BLaER1 (cell line): Measurements from ENCODE around the gene SENP8.

Experiments used
- H3K27ac ChIP-seq: shearing (Covaris generic); formaldehyde crosslinking; 2 replicates; pipeline ENCODE4 v1.8.1; 2022
- H3K27me3 ChIP-seq: shearing (Covaris generic); formaldehyde crosslinking; 2 replicates; pipeline ENCODE4 v1.8.1; 2022
- H3K36me3 ChIP-seq: shearing (Covaris generic); formaldehyde crosslinking; 2 replicates; pipeline ENCODE4 v1.8.1; 2022
- H3K4me1 ChIP-seq: shearing (Covaris generic); formaldehyde crosslinking; 2 replicates; pipeline ENCODE4 v1.8.1; 2022
- H3K4me2 ChIP-seq: shearing (Covaris generic); formaldehyde crosslinking; 2 replicates; pipeline ENCODE4 v1.8.1; 2022
- H3K4me3 ChIP-seq: shearing (Covaris generic); formaldehyde crosslinking; 2 replicates; pipeline ENCODE4 v1.8.1; 2022
- H3K9ac ChIP-seq: shearing (Covaris generic); formaldehyde crosslinking; 2 replicates; pipeline ENCODE4 v1.8.1; 2022
- H3K9me3 ChIP-seq: shearing (Covaris generic); formaldehyde crosslinking; 2 replicates; pipeline ENCODE4 v1.8.1; 2022
- H4K20me1 ChIP-seq: shearing (Covaris generic); formaldehyde crosslinking; 2 replicates; pipeline ENCODE4 v1.8.1; 2022
- Cebpa-rat ChIP-seq: shearing (Covaris generic); IDR thresholded peaks from 2 replicates; pipeline ENCODE4 v1.8.1; 2022

The SENP8 gene

DNA sequence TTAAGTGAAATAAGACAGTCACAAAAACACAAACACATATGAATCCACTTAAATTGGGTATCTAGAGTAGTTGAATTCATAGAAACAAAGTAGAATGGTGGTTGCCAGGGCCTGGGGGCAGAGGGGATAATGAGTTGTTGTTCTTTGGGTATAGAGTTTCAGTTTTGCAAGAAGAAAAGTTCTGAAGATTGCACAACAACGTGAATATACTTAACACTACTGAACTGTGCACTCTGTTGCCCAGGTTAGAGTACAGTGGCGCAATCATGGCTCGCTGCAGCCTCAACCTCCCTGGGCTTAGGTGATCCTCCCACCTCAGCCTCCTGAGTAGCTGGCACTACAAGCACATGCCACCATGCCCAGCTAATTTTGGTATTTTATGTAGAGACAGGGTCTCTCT lies 64.5 kb downstream of the SENP8 start:
- TF ChIP-seq Cebpa-rat: peak; percentile 44; the same call in 1 of the 2 replicates
- H3K4me3 ChIP-seq: no peak overlapping the region
- no peaks in the 10 kb centered on the region for H3K36me3 ChIP-seq
- H3K4me2 ChIP-seq: no peak overlapping the region
- no peak overlapping the region for H3K27ac ChIP-seq
- H3K4me1 ChIP-seq: peaks cover 10% of the 10 kb centered on the region; the same call in 1 of the 2 replicates
- H4K20me1 ChIP-seq: no peaks in the 10 kb centered on the region
- H3K9ac ChIP-seq: no peak overlapping the region
- no peaks in the 10 kb centered on the region for H3K9me3 ChIP-seq
- H3K27me3 ChIP-seq: 0 out of 2 replicates have a peak, but pooled peaks cover 3% of the 10 kb centered on the region

- H3K9me3 ChIP-seq: no peaks in the 10 kb centered on the region
- H3K27me3 ChIP-seq: 0 out of 2 replicates have a peak, but pooled peaks cover 3% of the 10 kb centered on the region
- TF ChIP-seq Cebpa-rat: no peak
- no peak overlapping the region for H3K4me2 ChIP-seq
- H3K4me1 ChIP-seq: peaks cover 5% of the 10 kb centered on the region; the same call in 1 of the 2 replicates
- no peak overlapping the region for H3K4me3 ChIP-seq
- no peak overlapping the region for H3K9ac ChIP-seq
- no peaks in the 10 kb centered on the region for H4K20me1 ChIP-seq
- H3K27ac ChIP-seq: no peak overlapping the region
- no peaks in the 10 kb centered on the region for H3K36me3 ChIP-seq
Measured at GRCh38 chr15:72183781-72184164, 65.6 kb downstream of the SENP8 start.

DNA sequence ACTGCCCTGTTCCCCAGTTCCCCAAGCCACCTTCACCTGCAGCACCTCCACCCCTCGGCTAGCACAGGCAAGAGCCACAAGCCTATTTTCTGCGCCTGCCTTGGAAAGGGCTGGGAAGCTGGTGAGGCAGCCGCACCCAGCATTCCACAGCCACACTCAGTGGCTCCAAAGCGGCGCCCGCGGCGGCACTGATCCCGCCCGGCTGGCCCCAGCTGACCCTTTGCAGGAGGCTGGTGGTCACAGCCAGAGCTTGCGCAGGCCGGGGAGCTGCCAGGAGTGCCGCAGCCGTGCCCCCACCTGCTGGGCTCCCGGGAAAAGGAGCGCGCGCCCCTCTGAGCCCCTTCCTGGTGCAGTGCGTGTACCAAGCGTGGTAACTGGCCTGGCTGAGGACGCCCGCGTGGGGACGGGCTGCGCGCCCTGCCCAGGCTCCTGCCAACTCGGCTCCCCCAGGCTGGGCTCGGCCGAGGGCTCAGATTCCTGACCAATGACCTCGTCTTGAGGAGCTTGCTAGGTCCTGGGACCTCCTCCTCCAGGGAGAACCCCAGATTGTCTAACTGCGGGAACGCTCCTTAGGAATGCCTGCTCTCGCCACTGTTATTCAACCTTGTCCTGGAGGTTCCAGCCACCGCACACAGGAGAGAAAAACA lies 66.1 kb downstream of the SENP8 start:
- no peak overlapping the region for H3K4me3 ChIP-seq
- no peak overlapping the region for H3K4me2 ChIP-seq
- no peaks in the 10 kb centered on the region for H4K20me1 ChIP-seq

DNA sequence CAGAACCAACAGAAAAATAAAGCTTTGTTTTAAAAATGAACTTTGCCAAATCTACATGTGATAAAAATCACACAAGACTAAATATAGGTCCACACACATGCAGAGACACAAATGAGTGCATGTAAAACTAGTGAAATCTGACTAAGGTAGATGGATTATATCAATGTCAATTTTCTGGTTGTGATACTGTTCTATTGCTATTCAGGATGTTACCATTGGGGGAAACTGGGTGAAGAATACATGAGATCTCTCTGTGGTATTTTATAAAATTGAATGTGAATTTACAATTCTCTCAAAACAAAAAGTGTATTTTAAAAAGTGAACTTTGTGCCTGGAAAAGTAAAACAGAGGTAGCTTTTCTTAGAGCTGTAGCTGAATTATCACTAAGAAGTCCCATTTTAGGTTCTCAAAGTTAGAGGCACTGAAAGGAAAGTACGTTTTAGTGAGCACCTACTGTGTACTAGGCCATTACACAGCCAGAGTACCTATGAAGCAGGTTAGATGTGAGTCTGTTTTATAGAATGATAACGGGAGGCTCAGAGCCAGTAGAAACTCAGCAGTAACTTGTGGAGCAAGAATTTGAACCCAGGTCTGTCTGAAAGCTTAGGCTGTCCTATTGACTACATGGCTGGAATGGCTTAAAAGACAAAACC lies 71.2 kb downstream of the SENP8 start:
- Histone ChIP-seq H3K27me3 (no peaks in the 10 kb centered on the region), H3K9ac (no peak overlapping the region), H4K20me1 (no peaks in the 10 kb centered on the region), H3K4me3 (no peak overlapping the region), H3K4me1 (peaks cover 6% of the 10 kb centered on the region), H3K9me3 (no peaks in the 10 kb centered on the region), H3K4me2 (no peak overlapping the region), H3K36me3 (no peaks in the 10 kb centered on the region), H3K27ac (no peak overlapping the region)
- no peak for TF ChIP-seq Cebpa-rat

More for the DNA sequence above, 66.1 kb downstream of the SENP8 start:
- H3K27ac ChIP-seq: no peak overlapping the region
- no peaks in the 10 kb centered on the region for H3K36me3 ChIP-seq
- 0 out of 2 replicates have a peak, but pooled peaks cover 3% of the 10 kb centered on the region for H3K27me3 ChIP-seq
- no peak for TF ChIP-seq Cebpa-rat
- H3K9me3 ChIP-seq: no peaks in the 10 kb centered on the region
- H3K4me1 ChIP-seq: peaks cover 5% of the 10 kb centered on the region; the same call in 1 of the 2 replicates
- no peak overlapping the region for H3K9ac ChIP-seq

DNA sequence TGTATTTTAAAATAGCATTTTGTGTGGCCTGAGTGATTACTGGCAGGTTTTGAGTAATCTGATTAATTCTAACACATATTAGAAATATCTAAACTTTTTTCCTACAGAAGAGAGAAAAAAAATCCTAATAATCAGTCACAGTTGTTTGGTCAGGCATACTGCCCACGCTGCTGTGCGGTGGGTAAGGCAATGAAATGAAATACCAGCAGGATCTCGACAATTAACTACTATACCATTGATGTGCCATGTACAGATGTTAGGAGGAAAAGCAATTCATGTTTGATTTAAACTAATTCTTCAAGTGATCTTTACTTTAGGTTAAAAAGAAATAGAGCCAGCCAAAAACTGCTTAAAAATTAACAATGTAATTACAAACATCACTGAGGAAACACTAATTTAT lies 74.2 kb downstream of the SENP8 start:
- H3K27ac ChIP-seq: no peak overlapping the region
- H3K4me1 ChIP-seq: peaks cover 18% of the 10 kb centered on the region
- no peak overlapping the region for H3K4me2 ChIP-seq
- no peak overlapping the region for H3K9ac ChIP-seq
- H3K36me3 ChIP-seq: no peaks in the 10 kb centered on the region
- no peak overlapping the region for H3K4me3 ChIP-seq
- no peaks in the 10 kb centered on the region for H3K9me3 ChIP-seq
- H3K27me3 ChIP-seq: peaks cover 20% of the 10 kb centered on the region
- TF ChIP-seq Cebpa-rat: no peak
- H4K20me1 ChIP-seq: peaks cover 11% of the 10 kb centered on the region; the same call in 1 of the 2 replicates
